Measurements from ENCODE around the gene SAMM50.

DNA sequence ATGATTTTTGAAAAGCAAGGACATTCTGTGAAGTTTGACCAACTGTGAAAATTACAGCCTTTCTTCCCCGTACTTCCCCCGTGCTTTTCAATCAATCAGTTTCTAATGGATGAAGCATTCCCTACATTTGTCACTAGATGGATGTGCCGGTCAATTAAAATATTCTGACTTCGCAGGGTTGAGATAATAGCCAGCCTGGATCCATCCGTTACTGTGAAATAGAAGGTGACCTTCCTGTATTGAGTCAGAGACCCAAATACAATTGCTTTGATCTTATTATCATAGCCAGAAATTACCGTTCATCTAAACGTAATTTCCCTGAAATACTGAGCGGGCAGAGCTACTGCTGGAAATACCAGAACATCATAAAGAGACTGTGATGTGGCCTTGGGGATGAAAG is 47.8 kb downstream of the SAMM50 start:
- no peak for TF ChIP-seq RAD21 (IDR thresholded peaks at IDR 0.05; ENCODE audit: low read depth)
- no peak for TF ChIP-seq TCF12 (IDR thresholded peaks at IDR 0.05; ENCODE audit: low read depth)
- TF ChIP-seq CEBPB (IDR thresholded peaks at IDR 0.05), result no peak
- TF ChIP-seq EP300 (IDR thresholded peaks at IDR 0.05; ENCODE audit: borderline replicate concordance), result no peak
- TF ChIP-seq, protein P1, sequence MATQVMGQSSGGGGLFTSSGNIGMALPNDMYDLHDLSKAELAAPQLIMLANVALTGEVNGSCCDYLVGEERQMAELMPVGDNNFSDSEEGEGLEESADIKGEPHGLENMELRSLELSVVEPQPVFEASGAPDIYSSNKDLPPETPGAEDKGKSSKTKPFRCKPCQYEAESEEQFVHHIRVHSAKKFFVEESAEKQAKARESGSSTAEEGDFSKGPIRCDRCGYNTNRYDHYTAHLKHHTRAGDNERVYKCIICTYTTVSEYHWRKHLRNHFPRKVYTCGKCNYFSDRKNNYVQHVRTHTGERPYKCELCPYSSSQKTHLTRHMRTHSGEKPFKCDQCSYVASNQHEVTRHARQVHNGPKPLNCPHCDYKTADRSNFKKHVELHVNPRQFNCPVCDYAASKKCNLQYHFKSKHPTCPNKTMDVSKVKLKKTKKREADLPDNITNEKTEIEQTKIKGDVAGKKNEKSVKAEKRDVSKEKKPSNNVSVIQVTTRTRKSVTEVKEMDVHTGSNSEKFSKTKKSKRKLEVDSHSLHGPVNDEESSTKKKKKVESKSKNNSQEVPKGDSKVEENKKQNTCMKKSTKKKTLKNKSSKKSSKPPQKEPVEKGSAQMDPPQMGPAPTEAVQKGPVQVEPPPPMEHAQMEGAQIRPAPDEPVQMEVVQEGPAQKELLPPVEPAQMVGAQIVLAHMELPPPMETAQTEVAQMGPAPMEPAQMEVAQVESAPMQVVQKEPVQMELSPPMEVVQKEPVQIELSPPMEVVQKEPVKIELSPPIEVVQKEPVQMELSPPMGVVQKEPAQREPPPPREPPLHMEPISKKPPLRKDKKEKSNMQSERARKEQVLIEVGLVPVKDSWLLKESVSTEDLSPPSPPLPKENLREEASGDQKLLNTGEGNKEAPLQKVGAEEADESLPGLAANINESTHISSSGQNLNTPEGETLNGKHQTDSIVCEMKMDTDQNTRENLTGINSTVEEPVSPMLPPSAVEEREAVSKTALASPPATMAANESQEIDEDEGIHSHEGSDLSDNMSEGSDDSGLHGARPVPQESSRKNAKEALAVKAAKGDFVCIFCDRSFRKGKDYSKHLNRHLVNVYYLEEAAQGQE (IDR thresholded peaks at IDR 0.05; ENCODE audit: low read depth), result no peak
- TF ChIP-seq, protein P2, sequence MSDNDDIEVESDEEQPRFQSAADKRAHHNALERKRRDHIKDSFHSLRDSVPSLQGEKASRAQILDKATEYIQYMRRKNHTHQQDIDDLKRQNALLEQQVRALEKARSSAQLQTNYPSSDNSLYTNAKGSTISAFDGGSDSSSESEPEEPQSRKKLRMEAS (IDR thresholded peaks at IDR 0.05), result no peak
- no peak for TF ChIP-seq CREB1 (IDR thresholded peaks at IDR 0.05; ENCODE audit: low read depth)
- TF ChIP-seq YY1 (IDR thresholded peaks at IDR 0.05; ENCODE audit: low read depth), result no peak
- no peak for TF ChIP-seq EGR1 (IDR thresholded peaks at IDR 0.05)
- TF ChIP-seq, protein P3, sequence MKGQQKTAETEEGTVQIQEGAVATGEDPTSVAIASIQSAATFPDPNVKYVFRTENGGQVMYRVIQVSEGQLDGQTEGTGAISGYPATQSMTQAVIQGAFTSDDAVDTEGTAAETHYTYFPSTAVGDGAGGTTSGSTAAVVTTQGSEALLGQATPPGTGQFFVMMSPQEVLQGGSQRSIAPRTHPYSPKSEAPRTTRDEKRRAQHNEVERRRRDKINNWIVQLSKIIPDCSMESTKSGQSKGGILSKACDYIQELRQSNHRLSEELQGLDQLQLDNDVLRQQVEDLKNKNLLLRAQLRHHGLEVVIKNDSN (IDR thresholded peaks at IDR 0.05), result no peak
- no peak for TF ChIP-seq NFIC (IDR thresholded peaks at IDR 0.05)
- no peak for TF ChIP-seq ZBTB7A (IDR thresholded peaks at IDR 0.05; ENCODE audit: low read depth)
- no peak for TF ChIP-seq TAF1 (IDR thresholded peaks at IDR 0.05; ENCODE audit: low read depth)
- no peak for TF ChIP-seq TEAD4 (IDR thresholded peaks at IDR 0.05)

All from Ishikawa (cell line).